AG10803 (cell line): Measurements from ENCODE around the gene ATL2.
A peak's percentile ranks its signal among the peaks of the same experiment; 100 is the strongest.
"Not testable (repeated sequence)": the region's sequence is repeated elsewhere in the genome, so short reads cannot be mapped to it uniquely, and the experiment has no call there.

ENCODE experiments used
- DNase-seq: peaks from one replicate; pipeline ENCODE4 v3.0.0; 2010; ENCODE audit warnings: low read depth
- H3K4me3 ChIP-seq: 2 replicates; pipeline ENCODE4 v1.5.1; 2011; ENCODE audit warnings: mild to moderate bottlenecking, low read length, control low read depth
- TF ChIP-seq, protein P1 (sequence below): conservative IDR thresholded peaks from 2 replicates; pipeline ENCODE4 v1.5.1; 2011; ENCODE audit warnings: mild to moderate bottlenecking, low read length, control low read depth, inconsistent platforms

ATL2 gene

DNA sequence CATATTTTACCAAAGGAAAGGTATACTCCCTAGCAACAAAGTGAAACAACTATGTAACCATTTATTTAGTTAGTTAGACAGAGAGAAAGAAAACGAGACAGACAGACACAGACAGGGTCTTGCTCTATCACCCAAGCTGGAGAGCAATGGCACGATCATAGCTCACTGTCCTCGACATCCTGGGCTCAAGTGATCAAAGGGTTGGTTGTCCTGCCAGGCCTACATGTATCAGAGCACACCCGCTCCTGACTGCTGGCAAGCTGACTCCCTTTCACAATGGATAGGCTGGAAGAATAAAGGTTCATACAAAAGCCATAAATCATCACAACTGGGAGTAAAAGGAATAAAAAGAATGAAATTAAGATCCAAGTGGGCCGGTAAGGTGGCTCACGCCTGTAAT is 53.5 kb downstream of the ATL2 start:
- TF ChIP-seq, protein P1, sequence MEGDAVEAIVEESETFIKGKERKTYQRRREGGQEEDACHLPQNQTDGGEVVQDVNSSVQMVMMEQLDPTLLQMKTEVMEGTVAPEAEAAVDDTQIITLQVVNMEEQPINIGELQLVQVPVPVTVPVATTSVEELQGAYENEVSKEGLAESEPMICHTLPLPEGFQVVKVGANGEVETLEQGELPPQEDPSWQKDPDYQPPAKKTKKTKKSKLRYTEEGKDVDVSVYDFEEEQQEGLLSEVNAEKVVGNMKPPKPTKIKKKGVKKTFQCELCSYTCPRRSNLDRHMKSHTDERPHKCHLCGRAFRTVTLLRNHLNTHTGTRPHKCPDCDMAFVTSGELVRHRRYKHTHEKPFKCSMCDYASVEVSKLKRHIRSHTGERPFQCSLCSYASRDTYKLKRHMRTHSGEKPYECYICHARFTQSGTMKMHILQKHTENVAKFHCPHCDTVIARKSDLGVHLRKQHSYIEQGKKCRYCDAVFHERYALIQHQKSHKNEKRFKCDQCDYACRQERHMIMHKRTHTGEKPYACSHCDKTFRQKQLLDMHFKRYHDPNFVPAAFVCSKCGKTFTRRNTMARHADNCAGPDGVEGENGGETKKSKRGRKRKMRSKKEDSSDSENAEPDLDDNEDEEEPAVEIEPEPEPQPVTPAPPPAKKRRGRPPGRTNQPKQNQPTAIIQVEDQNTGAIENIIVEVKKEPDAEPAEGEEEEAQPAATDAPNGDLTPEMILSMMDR: no peak
- no peak overlapping the region for H3K4me3 ChIP-seq
- no peak for DNase-seq

DNA sequence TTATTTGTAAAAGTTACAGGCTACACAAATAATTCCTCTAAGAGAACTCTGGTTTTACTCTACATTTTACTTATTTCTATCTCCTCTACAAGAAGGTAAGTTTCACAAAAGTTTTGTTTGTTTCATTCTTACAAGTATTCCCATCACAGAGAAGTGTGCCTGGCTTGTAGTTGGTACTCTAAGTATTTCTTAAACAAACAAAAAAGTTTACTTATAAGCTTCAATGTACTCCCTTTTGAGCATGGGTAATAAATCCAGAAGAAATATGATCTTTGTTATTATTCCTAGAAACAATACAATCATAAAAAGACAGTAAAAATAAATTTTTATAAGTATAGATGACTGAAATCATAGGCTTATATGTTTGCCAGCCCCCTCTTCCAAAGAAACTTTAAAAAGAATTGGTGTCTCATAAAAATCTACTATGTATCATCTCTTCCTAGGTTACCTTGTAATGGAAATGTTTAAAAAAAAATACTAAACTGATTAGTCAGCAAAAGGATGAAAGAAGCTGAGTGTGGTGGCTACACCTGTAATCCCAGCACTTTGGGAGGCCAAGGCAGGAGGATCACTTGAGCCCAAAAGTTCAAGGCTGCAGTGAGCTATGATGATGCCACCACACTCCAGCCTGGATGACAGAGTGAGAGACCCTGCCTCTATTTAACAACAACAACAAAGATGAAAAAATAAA is 54.7 kb downstream of the ATL2 start:
- H3K4me3 ChIP-seq: no peak overlapping the region
- no peak for DNase-seq
- TF ChIP-seq, protein P1: no peak

DNA sequence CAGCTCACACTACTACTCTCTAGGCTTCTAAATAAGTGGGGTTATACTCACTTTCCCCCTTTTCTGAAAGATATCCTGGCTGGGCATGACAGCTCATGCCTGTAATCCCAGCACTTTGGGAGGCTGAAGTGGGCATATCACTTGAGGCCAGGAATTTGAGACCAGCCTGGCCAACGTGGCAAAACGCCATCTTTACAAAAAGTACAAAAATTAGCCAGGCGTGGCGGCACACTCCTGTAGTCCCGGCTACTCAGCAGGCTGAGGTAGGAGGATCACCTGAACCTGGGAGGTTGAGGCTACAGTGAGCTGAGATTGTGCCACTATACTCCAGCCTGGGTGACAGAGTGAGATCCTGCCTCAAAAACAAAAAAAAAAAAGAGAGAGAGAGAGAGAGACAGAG is 57.8 kb downstream of the ATL2 start:
- H3K4me3 ChIP-seq, DNase-seq: not testable (repeated sequence)

DNA sequence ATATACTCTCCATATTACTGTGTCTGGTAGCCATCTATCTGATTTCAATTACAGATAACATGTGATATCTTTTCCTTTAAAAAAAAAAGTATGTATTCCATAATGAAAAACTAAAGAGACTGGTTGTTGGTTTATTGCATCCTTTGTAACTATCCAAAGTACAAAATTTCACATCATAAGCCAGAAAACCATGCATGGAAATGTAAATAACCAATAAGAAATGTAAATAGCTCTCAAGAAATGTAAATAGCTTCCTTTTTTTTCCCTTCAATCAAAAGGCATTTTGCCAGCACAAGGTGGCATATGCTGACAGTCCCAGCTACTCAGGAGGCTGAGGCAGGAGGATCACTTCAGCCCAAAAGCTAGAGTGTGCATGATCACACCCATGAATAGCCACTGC is 59.3 kb downstream of the ATL2 start:
- TF ChIP-seq, protein P1: no peak
- no peak for DNase-seq
- H3K4me3 ChIP-seq: no peak overlapping the region

DNA sequence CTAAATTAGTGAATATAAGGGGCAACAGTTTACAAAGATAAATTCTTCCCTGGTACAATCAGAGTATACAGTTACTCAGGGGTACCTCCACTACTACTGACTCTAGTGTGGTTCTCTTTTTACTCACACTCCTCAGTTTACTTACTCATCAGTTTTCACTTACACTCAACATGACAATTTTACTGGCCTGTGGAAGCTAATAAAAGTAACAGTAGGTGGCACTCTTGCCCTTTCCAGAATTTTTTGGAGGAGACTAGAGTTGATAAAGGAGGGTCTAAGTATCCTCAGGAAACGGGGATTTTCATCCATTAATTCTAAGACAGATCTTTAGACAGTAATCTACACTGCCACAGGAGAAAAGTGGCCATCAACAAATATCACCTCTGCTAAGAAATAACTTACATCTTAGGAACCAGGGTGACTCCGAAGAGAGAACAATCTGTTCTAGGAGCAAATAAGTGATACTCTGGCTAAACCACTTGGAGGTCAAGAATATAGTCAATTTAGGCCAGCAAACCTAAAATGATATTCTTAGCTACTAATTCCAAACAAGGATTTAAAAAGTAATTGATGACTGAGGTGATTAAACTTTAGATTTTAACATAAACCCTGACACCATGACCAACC is 61.3 kb downstream of the ATL2 start:
- peak; percentile 46 for DNase-seq
- TF ChIP-seq, protein P1: peak; percentile 80
- H3K4me3 ChIP-seq: no peak overlapping the region

DNA sequence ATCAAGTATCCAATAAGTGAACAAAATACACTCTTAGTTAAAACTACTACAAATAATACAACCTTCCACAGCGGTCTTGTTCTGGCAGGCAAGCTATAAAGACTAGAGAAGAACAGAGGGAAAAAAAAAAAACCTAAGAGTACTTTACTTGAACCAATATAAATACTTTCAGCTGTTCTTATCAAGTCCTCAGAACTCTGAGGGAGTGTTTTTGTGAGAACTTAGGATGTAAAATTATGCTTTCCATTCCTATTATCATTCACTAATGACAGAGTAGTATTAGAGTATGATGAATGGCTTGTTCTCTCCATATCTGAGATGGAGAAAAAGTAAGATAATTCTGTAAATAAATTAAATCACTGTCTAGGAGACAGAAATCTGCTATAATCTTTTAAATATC is 68.3 kb downstream of the ATL2 start:
- TF ChIP-seq, protein P1: no peak
- no peak overlapping the region for H3K4me3 ChIP-seq
- no peak for DNase-seq

DNA sequence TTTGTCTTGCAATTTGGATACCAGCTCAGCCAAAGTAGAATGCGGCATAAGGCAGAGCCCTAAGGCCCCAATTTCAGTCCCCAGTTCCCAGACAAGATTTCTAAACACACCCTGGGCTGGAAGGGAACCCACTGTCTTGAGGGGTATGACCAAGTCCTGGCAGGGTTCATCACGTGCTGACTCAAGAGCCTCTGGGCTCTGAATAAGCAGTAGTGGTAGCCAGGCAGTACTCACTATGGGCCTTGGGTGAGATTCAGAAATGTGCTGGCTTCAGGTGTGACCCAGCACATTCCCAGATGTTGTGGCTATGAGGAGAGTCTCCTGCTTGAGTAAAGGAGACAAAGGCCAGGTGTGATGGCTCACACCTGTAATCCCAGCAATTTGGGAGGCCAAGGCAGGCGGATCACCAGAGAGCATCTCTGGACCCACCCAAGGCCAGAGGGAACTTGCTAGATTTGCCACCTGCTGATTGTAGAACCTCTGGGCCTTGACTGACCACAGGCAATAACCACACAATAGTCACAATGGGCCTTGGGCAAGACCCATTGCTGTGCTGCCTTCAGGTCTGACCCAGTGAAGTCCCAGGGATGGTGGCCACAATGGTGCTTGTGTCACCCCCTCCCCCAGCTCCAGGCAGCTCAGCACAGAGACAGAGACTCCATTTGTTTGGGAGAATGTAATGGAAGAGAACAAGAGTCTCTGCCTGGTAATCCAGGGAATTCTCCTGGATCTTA is 74.9 kb downstream of the ATL2 start:
- H3K4me3 ChIP-seq: no peak overlapping the region
- DNase-seq: no peak
- TF ChIP-seq, protein P1: no peak
